ENCODE results near the gene PLAGL1. TPM values are rescaled to one million over a fixed set of nuclear protein-coding genes. Genes with fewer than 3 reads are reported as not detected.
A peak's percentile ranks its signal among the peaks of the same experiment; 100 is the strongest.

Gene PLAGL1
- total and polyA plus RNA-seq, 11 donors, result 6.6 to 27.3 (median 9.5) TPM

DNA sequence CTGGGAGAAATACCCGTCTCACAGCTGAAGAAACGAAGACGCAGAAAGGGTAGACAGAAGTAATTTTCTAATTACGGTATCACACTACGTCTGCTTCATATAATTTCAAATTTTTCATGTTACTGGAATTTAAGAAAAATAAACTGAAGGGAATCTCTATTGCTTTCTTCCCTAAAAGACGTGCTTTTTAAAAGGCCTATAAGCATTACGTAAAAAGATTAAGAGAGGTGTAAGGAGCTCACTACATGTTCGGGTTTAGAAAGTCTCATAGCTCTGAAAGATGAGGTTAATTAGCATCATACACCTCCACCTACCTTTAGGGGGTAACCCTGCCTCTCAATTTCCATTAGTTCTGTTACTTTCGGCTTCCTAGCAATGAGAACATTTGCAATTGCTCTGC, 787 bp upstream of the PLAGL1 start:
- Histone ChIP-seq H3K27ac (peak overlapping the region in 6 of 12 donors; percentile 27 to 79 (median 75)), H3K9me3 (peaks cover 0 to 11% (median 0%) of the 10 kb centered on the region in 12 donors), H3K27me3 (no peaks in the 10 kb centered on the region), H3K4me1 (peaks cover 0 to 7% (median 0%) of the 10 kb centered on the region in 12 donors), H3K4me3 (peak overlapping the region in 9 of 12 donors; percentile 55 to 78 (median 62)), H3K36me3 (no peaks in the 10 kb centered on the region)
- DNase-seq (no peak), ATAC-seq (no peak)
- intact Hi-C loops (cut with DNase I), result loop anchor here in 3 of 10 donors (5.0 to 10.0 kb wide), 3 partner anchors 37 to 164 kb away; partner anchors contain the start of gene LTV1 (in 1 of the 3)
- WGBS, 4 donors, result 89 to 91% (median 91%) methylated on average over 9 of the region's 9 CpGs
- TF ChIP-seq POLR2A (IDR thresholded peaks at IDR 0.05), result no peak
- no peak for TF ChIP-seq CTCF (IDR thresholded peaks at IDR 0.05)

DNA sequence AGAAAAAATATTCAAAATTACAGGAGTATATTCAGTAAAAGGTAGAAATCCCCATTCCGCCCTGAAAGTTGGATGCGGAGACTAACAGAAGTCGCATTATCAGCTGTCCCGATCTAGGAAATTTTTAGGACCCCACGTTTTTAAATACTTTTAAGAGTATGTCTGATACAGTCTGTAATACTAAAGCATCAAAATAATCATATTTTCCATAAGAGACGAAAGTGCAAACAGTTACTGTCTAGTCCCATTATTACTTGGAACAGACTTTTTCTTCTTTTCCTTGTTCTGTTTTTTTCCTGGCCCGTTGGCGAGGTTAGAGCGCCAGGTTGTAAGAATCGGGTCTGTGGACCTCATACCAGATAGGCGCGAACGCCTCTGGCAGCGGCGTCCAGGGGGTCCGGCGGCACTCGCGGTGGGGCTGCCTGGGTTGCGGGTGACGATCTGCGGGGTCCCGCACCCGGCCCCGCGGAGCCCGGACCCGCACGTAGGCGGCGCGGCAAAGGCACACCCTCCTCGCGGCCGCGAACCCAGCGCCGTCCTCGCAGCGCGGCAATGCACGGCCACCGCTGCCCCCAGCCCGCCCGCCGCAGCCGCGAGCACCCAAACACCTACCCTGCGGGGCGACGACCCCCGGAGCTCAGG, 460 bp downstream of the PLAGL1 start:
- peak overlapping the region in 11 of 12 donors; percentile 27 to 79 (median 73) for H3K27ac ChIP-seq
- H3K27me3 ChIP-seq, result no peaks in the 10 kb centered on the region
- 43 to 61% (median 56%) methylated on average over 36 to 52 of the region's 52 CpGs for WGBS, 4 donors
- H3K4me3 ChIP-seq, result peak overlapping the region; percentile 28 to 78 (median 62)
- DNase-seq (peak in 2 of 5 donors; percentile 24 to 27), ATAC-seq (peak in 2 of 4 donors; percentile 59 to 66)
- TF ChIP-seq CTCF (IDR thresholded peaks at IDR 0.05) (no peak), POLR2A (IDR thresholded peaks at IDR 0.05) (no peak)
- intact Hi-C loops (cut with DNase I), result loop anchor here in 3 of 10 donors (5.0 to 10.0 kb wide), 3 partner anchors 35 to 163 kb away; partner anchors contain the start of gene LTV1 (in 1 of the 3)
- peaks cover 0 to 18% (median under 1%) of the 10 kb centered on the region in 12 donors for H3K9me3 ChIP-seq
- H3K4me1 ChIP-seq, result peaks cover 0 to 4% (median 0%) of the 10 kb centered on the region in 12 donors
- H3K36me3 ChIP-seq, result no peaks in the 10 kb centered on the region

DNA sequence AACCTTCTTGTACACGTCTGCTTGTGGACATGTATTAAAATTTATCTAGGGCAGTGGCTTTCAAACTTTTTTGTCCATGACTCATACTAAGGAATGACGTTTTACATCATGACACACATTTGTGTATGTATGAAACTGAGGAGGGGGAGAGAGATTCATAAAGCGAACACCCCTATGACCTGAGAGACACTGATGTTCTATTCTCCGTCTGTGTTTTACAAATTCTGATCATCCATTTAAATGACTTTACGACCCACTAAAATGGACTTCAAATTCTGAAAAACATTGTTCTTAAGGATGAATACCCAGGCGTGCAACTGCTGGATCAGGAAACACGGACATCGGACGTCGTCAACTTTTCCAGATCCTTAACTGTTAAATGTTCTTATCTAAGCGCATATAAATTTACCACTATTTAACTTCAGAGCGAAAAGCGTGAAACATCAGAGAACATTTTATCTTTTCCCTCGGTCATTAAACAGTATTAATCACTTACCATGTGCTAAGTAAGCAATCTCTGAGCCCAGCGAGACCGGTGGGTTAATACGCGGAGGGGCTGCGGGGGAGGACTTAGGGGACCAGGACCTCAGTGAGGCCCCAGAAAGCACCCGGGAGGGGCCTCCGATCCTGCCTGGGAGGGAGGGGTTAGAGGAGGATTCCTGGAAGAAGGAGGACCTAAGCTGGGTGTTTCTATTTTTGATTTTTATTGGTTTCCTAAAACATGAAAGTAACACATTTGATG, 1.2 kb downstream of the PLAGL1 start:
- intact Hi-C loops (cut with DNase I), result loop anchor here in 3 of 10 donors (5.0 to 10.0 kb wide), 3 partner anchors 35 to 162 kb away; partner anchors contain the start of gene LTV1 (in 1 of the 3)
- Histone ChIP-seq H3K4me1 (peaks cover 0 to 4% (median 0%) of the 10 kb centered on the region in 12 donors), H3K27ac (peak overlapping the region in 11 of 12 donors; percentile 13 to 79 (median 68)), H3K36me3 (no peaks in the 10 kb centered on the region), H3K27me3 (no peaks in the 10 kb centered on the region), H3K9me3 (peaks cover 0 to 25% (median 6%) of the 10 kb centered on the region in 12 donors), H3K4me3 (peak overlapping the region; percentile 28 to 78 (median 62))
- DNase-seq, result peak in 2 of 5 donors; percentile 25 to 28
- 53 to 71% (median 60%) methylated on average over 21 of the region's 21 CpGs for WGBS, 4 donors
- ATAC-seq, result peak in 2 of 4 donors; percentile 43 to 44
- TF ChIP-seq CTCF (IDR thresholded peaks at IDR 0.05) (no peak), POLR2A (IDR thresholded peaks at IDR 0.05) (no peak)

DNA sequence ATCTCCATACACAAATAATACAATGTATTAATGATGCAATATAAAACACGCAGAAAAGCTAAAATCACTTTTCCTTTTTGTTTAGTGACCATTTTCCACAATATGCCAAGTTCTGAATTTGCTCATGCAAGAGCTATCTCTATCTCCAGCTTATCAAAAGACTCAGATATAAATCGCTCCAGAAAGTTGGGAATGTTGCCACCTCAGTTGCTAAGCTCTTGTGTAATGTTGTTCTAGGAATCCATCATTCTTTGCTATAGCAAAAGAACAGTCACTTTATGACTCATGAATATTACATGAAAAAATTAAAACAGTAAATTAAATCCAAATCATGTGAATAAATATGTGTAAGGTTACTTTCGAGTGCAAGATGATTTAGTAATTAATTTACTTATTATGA, 8.7 kb downstream of the PLAGL1 start:
- no peak for TF ChIP-seq POLR2A (IDR thresholded peaks at IDR 0.05)

More for the DNA sequence above, 8.7 kb downstream of the PLAGL1 start:
- no peak for ATAC-seq
- WGBS, 4 donors, result 80 to 87% (median 84%) methylated on average over 3 of the region's 3 CpGs
- H3K4me3 ChIP-seq, result no peak overlapping the region
- H3K9me3 ChIP-seq, result peaks cover 0 to 33% (median 6%) of the 10 kb centered on the region in 12 donors
- no peaks in the 10 kb centered on the region for H3K4me1 ChIP-seq
- H3K27me3 ChIP-seq, result no peaks in the 10 kb centered on the region
- no peak for DNase-seq
- no peak overlapping the region for H3K27ac ChIP-seq
- H3K36me3 ChIP-seq, result no peaks in the 10 kb centered on the region
- intact Hi-C loops (cut with DNase I), result no loop called here

Measured in heart left ventricle (tissue), 16 donors.